ENCODE data around the gene C22orf15.

C22orf15 gene

GRCh38 chr22:23812378-23812777, 49.6 kb downstream of the C22orf15 start:
- in situ Hi-C loops (cut with HindIII; ENCODE audit: low pct_unique_long_range_greater_than_20kb, low sequenced_read_pairs), result no loop called here
- DNase-seq (ENCODE audit: low read depth in 1 of 2, low spot score in 1 of 2), result no peak
- no peak for TF ChIP-seq JUND (IDR thresholded peaks at IDR 0.05; ENCODE audit: low read depth)
